Head of caudate nucleus (tissue), 42 donors: ENCODE measurements around the gene LAMB4.
A peak's percentile ranks its signal among the peaks of the same experiment; 100 is the strongest.
"Not testable (repeated sequence)": the region's sequence is repeated elsewhere in the genome, so short reads cannot be mapped to it uniquely, and the experiment has no call there.

Experiments used
- DNase-seq, 42 donors: peaks; one replicate each; pipeline versions ENCODE4 v3.0.0 to v3.0.0-alpha.2; 2020 to 2021; ENCODE audit warnings: mixed read lengths in 7 of 42
- intact Hi-C: fragments of 100-400 bp; cut with DNase I; formaldehyde crosslinking; loops from one replicate; pipeline ENCODE4 v1.15.0; 2022

Gene LAMB4

GRCh38 chr7:108062250-108063014 is 67.7 kb downstream of the LAMB4 start:
- intact Hi-C loops, result no loop called here

GRCh38 chr7:108059526-108059925 is 70.6 kb downstream of the LAMB4 start:
- intact Hi-C loops, result no loop called here
- no peak for DNase-seq

More at GRCh38 chr7:108062250-108063014, 67.7 kb downstream of the LAMB4 start:
- no peak for DNase-seq

DNA sequence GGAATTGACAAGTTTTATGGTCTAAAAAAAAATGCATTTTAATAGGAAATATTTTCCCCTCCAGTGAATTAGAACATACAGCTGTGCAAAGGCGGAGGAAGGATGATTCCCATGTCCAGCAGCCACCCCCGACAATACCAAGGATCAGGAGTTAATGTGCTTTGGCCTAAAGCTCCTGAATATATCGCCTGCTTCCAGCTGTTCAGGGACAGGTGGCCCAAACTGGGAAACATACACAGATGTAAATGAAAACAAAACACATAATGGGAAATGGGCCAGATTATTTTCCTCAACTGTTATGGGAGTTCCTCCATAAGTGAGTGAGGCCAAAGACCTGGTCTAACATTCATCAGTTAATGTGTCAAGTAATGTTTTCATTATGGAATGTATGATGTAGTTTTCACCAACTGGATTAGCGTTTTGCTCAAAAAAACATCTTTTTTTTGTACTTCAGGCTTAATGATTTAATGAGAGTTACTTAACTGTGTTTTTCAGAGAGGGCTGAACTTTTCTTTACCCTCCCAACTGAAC is 72.1 kb downstream of the LAMB4 start:
- intact Hi-C loops, result no loop called here
- DNase-seq, result no peak

GRCh38 chr7:108055611-108056021 is 74.5 kb downstream of the LAMB4 start:
- intact Hi-C loops, result no loop called here
- DNase-seq, result no peak

GRCh38 chr7:108054537-108054936 is 75.6 kb downstream of the LAMB4 start:
- intact Hi-C loops, result no loop called here
- DNase-seq, result no peak

DNA sequence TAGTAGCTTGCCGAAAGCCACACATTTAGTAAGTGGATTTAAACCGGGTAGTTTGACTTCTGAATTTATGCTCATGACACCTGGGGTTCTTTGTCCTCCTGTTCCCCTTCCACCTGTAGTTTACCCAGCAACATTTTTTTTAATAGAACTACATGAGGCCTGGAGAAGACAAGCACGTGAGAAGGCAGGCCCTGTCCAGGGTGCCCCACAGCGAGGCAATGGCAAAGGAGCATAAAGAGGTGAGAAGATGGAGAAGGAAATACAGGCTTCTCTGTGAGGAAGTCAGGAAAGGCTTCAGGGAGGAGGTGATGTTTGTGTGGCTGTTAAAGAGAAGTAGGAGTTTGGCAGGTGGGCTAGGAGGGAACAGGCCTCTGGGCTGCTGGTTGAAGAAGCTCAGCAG is 76.9 kb downstream of the LAMB4 start:
- intact Hi-C loops, result no loop called here
- no peak for DNase-seq

DNA sequence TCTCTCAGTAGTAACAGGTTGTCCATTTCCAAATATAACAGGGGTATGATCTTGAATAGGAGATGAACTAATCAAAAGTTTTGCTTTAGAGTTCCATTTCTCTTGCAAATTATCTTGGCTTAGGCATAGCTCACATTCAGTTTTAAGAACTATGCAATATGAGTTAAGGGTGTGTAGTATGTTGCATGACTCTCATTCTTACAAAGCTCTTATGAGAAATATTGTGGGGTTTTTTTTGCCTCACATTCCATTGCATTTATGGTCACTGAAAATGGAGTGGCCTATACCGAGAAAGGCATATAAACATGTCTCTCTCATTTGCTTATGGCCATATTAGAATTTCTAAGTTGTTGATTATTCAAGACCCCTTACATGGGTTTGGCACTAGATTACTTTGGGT is 78.7 kb downstream of the LAMB4 start:
- DNase-seq, result no peak
- intact Hi-C loops, result no loop called here

DNA sequence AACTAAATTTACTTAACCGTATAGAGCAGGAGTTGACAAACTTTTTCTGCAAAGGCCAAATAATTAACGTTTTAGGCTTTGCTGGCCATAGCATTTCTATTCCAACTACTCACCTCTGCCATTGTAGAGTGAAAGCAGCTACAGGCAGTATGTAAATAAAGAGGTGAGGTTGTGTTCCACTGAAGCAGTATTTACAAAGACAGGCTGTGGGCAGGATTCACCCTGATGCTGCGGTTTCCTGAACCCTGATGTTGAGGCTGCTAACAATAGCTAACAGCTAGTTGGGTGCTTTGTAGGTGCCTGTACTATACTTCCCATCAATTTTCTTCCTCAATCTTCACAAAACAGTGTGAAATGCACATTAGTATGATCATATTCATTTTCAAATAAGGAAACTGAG is 80.2 kb downstream of the LAMB4 start:
- DNase-seq, result no peak
- intact Hi-C loops, result no loop called here

DNA sequence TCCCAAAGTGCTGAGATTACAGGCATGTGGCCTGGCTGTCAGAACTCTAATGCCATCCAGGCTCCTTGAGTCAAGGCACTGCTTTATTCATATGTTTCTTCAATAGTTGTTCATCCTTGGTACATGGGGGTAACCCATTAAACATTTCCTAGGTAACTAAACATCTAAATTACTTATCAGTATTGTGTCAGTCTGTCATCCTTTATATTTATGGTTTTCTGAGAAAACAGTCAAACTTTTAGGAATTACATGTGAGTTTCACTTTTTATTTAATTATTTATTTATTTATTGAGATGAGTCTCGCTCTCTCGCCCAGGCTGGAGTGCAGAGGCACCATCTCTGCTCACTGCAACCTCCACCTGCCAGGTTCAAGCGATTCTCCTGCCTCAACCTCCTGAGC is 81.7 kb downstream of the LAMB4 start:
- intact Hi-C loops, result no loop called here
- no peak for DNase-seq

DNA sequence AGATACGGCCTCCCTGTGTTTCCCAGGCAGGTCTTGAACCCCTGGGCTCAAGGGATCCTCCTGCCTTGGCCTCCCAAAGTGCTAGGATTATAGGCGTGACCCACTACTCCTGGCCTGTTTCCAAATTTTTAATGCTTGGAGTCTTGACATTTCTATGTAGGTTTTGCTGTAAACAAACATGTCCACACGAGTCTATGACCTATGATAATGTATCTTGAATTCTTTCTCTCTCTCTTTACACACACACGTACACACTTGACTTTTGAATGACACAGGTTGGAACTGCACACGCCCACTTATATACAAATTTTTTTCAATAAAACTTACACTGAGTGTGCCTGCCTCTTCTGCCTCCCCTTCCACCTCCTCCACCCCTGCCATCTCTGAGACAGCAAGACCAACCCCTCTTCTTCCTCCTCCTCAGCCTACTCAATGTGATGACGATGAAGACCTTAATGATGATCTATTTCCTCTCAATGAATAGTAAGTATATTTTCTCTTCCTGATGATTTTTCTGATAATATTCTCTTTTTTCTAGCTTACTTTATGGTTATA is 83.1 kb downstream of the LAMB4 start:
- intact Hi-C loops, result no loop called here
- no peak for DNase-seq

DNA sequence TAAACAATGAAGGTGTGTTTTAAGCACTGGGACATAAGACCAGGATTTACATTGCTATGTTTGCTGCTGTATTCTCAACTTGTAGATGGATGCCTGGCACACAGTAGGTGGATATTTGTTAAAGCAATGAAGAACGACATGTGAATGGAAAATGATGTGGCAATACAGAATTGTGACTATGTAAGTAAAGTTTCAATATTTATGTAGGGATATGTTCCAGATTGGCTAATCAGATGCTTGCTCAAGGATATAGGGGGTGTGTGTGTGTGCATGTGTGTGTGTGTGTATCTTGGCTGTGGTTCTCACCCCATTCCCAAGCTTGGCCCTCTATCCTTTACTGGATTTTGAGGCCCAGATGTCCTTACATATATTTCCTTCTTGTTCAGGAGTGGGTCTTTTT is 84.5 kb downstream of the LAMB4 start:
- intact Hi-C loops, result no loop called here
- no peak for DNase-seq

DNA sequence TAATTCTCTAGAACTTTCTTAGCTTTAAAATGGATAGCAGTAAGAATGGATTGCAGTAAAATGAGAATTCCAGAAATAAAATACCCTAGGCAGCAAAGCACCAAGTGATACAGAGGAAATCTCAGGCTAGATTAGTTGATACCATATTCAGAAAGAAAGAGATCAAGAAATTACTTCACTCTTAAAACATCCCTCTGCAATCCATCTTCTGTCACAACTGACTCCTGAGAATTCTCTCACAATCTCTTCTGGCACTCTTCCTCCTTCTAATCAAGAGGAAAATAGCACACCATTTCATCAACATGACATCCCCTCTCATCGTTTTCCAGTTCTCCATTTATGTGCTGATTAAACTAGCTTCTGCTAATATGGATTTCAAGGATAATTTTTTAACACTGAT is 85.0 kb downstream of the LAMB4 start:
- no peak for DNase-seq
- intact Hi-C loops, result no loop called here

DNA sequence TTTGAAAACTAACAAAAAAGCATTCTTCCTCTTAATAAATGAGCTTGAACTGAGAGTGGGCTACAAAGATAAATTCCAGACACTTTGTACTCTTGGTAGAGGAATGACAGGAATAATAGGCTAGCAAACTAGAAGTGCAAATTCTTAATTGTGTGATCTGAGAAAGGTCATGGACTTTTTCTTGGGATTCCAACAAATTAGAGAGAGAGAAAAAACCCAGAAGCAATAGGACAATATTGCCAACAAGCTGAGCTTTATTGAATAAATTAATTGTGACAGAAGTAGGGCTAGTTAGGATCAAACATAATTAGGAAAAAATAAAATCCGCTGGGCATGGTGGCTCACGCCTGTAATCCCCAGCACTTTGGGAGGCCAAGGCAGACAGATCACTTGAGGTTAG is 85.8 kb downstream of the LAMB4 start:
- intact Hi-C loops, result no loop called here
- DNase-seq, result no peak

DNA sequence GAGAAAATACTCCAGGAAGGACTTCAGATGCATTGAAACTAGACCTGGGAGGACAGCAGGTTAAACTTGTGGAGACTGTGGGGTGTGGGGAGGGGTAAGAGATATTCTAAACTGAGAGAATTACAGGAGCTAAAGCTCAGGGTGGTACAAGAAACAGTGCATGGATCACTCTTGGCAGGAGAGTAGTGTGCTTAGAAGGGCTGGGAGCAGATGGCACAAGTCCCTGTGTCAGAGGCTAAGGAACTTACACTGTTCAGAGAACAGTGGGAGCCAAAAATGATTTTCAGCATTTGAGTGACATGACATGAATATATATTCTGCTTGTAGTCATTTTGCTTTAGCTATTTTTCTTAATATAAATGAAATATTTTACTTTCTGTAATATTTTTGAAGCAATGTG is 91.2 kb downstream of the LAMB4 start:
- peak in 1 of 42 donors; percentile 7 for DNase-seq
- intact Hi-C loops, result no loop called here

GRCh38 chr7:108037741-108038140 is 92.4 kb downstream of the LAMB4 start:
- intact Hi-C loops, result no loop called here
- DNase-seq, result no peak

DNA sequence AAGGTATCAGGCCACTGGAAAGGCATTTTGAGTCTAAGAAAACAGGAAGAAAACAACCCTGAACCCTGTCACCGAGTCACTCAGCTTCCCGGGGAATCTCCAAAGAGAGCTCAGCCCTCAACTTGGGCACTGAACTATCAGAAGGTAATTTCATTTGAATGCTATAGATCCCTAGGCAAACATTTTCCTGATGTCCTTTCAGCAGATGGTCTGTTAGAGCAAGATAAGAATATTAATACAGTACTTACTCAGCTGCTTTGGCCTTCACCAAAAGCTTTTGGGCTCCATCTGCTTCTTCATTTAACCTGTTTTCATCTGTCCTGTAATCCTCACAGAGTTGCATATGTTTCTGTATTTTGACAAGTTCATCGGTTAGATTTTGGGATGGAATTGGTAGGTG is 93.0 kb downstream of the LAMB4 start:
- intact Hi-C loops, result no loop called here
- no peak for DNase-seq

GRCh38 chr7:108034586-108034985 is 95.6 kb downstream of the LAMB4 start:
- intact Hi-C loops, result no loop called here
- no peak for DNase-seq

GRCh38 chr7:108033776-108034497 is 96.2 kb downstream of the LAMB4 start:
- DNase-seq, result no peak
- intact Hi-C loops, result no loop called here

- intact Hi-C loops, DNase-seq: not testable (repeated sequence)
These were observed 96.9 kb downstream of the LAMB4 start for GRCh38 chr7:108033309-108033708.

- no peak for DNase-seq
- intact Hi-C loops, result no loop called here
These were observed 99.6 kb downstream of the LAMB4 start for GRCh38 chr7:108030516-108030915.
